ENCODE measurements around the gene FRS3. TPM values are rescaled to one million over a fixed set of nuclear protein-coding genes. Genes with fewer than 3 reads are reported as not detected.

Gene FRS3
- total and polyA plus RNA-seq, 2 donors from 2014 or later, result 5.3 to 7.0 TPM

DNA sequence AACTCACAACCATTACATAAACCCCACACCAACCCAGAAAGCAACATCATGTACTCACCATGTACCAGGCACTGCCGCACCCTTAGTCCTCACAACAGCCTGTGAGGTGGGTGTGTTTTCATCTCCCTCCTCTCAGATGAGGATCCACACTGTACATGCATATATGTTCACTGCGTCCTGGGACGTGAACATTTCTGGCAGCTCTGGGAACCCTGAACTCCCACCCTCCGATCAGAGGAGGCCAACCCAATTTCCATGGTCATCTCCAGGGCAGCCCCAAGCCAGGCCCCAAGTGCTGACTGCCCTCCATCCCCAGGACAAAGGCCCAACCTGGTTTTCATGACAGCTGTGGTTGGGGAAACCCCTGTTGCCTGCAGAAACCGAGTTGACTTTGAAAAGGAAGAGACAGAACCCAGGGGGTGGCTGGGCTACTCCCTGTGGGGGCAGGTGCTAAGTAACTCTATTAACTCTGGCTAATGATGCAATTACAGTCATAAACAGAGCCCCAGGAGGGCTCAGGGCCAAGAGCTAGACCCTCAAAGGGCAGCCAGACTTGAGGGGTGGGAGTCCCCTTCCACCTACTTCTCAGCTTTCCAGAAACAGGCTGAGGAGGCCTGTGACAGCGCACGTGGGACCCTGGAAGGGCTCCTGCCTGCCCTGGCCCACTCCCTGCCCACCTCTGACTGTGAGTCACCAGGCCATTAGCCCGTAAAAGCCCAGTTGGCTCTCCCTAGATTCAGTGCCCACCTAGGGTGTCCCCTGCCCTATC, 46.9 kb downstream of the FRS3 start:
- Histone ChIP-seq H3K27me3 (ENCODE audit: control insufficient read depth, insufficient read depth, low read length) (no peaks in the 10 kb centered on the region), H3K9me3 (ENCODE audit: control insufficient read depth in 2 of 3, insufficient read depth in 1 of 3, low read length in 3 of 3) (no peaks in the 10 kb centered on the region), H3K36me3 (ENCODE audit: control insufficient read depth in 2 of 3, insufficient read depth in 3 of 3, low read length in 3 of 3) (no peaks in the 10 kb centered on the region), H3K4me3 (ENCODE audit: low read length in 3 of 3) (peak overlapping the region; percentile 3 to 77 (median 59)), H3K4me1 (ENCODE audit: control insufficient read depth in 2 of 3, insufficient read depth in 2 of 3, low read depth in 1 of 3, low read length in 3 of 3) (peaks cover 0 to 40% (median 17%) of the 10 kb centered on the region in 3 donors), H3K27ac (ENCODE audit: low read depth in 2 of 2, low read length in 2 of 2) (peak overlapping the region; percentile 98), H3K9ac (ENCODE audit: low read length in 3 of 3) (peak overlapping the region in 2 of 3 donors; percentile 74 to 87)
- no peak for FAIRE-seq
- TF ChIP-seq, protein P1, sequence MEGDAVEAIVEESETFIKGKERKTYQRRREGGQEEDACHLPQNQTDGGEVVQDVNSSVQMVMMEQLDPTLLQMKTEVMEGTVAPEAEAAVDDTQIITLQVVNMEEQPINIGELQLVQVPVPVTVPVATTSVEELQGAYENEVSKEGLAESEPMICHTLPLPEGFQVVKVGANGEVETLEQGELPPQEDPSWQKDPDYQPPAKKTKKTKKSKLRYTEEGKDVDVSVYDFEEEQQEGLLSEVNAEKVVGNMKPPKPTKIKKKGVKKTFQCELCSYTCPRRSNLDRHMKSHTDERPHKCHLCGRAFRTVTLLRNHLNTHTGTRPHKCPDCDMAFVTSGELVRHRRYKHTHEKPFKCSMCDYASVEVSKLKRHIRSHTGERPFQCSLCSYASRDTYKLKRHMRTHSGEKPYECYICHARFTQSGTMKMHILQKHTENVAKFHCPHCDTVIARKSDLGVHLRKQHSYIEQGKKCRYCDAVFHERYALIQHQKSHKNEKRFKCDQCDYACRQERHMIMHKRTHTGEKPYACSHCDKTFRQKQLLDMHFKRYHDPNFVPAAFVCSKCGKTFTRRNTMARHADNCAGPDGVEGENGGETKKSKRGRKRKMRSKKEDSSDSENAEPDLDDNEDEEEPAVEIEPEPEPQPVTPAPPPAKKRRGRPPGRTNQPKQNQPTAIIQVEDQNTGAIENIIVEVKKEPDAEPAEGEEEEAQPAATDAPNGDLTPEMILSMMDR (IDR thresholded peaks at IDR 0.05; ENCODE audit: borderline replicate concordance, extremely low read depth, insufficient read depth), result no peak
- DNase-seq, result peak in 3 of 5 donors; percentile 31 to 68 (median 49)
- intact Hi-C loops (cut with DNase I), result no loop called here

DNA sequence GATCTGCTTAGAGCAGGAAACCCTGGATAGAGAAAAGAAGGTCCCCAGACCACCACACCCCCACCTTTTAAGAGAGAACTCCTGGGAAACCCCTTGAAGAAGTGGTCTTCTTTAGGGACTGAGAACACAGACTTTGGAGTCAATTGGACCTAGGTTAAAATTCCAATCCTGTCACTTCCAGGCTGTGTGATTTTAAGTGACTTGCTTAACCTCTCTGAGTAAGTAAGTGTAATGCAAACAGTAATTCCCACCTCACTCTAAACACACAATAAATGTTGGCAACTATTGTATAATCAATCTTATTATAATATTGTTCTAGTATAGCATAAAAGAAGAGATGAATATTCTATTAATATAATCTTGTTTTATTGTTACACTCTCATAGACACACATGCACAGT, 47.6 kb downstream of the FRS3 start:
- Histone ChIP-seq H3K4me1 (ENCODE audit: control insufficient read depth in 2 of 3, insufficient read depth in 2 of 3, low read depth in 1 of 3, low read length in 3 of 3) (peaks cover 0 to 42% (median 17%) of the 10 kb centered on the region in 3 donors), H3K27me3 (ENCODE audit: control insufficient read depth, insufficient read depth, low read length) (no peaks in the 10 kb centered on the region), H3K4me3 (ENCODE audit: low read length in 3 of 3) (peak overlapping the region in 1 of 3 donors; percentile 33), H3K9me3 (ENCODE audit: control insufficient read depth in 2 of 3, insufficient read depth in 1 of 3, low read length in 3 of 3) (no peaks in the 10 kb centered on the region), H3K36me3 (ENCODE audit: control insufficient read depth in 2 of 3, insufficient read depth in 3 of 3, low read length in 3 of 3) (no peaks in the 10 kb centered on the region), H3K9ac (ENCODE audit: low read length in 3 of 3) (peak overlapping the region in 1 of 3 donors; percentile 38), H3K27ac (ENCODE audit: low read depth in 2 of 2, low read length in 2 of 2) (peak overlapping the region; percentile 49 to 98)
- no peak for DNase-seq
- no peak for FAIRE-seq
- intact Hi-C loops (cut with DNase I), result no loop called here
- TF ChIP-seq, protein P1 (IDR thresholded peaks at IDR 0.05; ENCODE audit: borderline replicate concordance, extremely low read depth, insufficient read depth), result no peak

DNA sequence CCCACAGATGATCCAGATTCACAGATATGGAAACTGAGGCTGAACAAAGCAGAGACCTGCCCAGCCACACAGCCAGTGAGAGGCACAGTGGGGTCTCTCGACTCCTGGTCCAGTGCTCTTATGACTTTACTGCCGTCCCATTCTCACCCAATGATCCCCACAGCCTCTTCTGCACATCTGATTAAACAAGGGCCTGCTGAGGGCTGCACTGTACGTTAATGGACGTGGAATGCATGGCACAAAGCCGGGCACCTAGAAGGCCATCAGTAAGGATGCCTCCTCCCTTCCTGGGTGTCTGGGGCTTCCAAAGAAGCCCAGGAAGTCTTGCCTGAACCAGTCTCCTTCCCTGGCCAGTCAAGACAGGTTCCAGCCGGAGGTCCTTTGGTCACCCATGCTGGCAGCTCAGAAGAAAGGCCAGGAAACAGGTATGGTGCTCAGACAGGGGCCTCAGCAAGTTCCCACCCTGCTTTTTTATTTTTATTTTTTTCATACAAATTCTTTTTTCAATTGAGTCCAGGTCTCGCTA, 48.1 kb downstream of the FRS3 start:
- no peak for FAIRE-seq
- Histone ChIP-seq H3K9me3 (ENCODE audit: control insufficient read depth in 2 of 3, insufficient read depth in 1 of 3, low read length in 3 of 3) (no peaks in the 10 kb centered on the region), H3K9ac (ENCODE audit: low read length in 3 of 3) (peak overlapping the region in 1 of 3 donors; percentile 37), H3K36me3 (ENCODE audit: control insufficient read depth in 2 of 3, insufficient read depth in 3 of 3, low read length in 3 of 3) (no peaks in the 10 kb centered on the region), H3K4me3 (ENCODE audit: low read length in 3 of 3) (no peak overlapping the region), H3K27me3 (ENCODE audit: control insufficient read depth, insufficient read depth, low read length) (no peaks in the 10 kb centered on the region), H3K27ac (ENCODE audit: low read depth in 2 of 2, low read length in 2 of 2) (peak overlapping the region; percentile 3 to 49), H3K4me1 (ENCODE audit: control insufficient read depth in 2 of 3, insufficient read depth in 2 of 3, low read depth in 1 of 3, low read length in 3 of 3) (peaks cover 0 to 42% (median 17%) of the 10 kb centered on the region in 3 donors)
- no peak for DNase-seq
- TF ChIP-seq, protein P1 (IDR thresholded peaks at IDR 0.05; ENCODE audit: borderline replicate concordance, extremely low read depth, insufficient read depth), result no peak
- intact Hi-C loops (cut with DNase I), result no loop called here

All from kidney (tissue), 14 donors.